HG03108 (cell line): ENCODE data around the gene PACS2.

Experiments used
- ATAC-seq: cut with Tn5 transposase; IDR thresholded peaks from one replicate; pipeline ENCODE4 v1.9.1; 2021; ENCODE audit warnings: moderate library complexity; ENCODE audit not compliant: unreplicated experiment

The PACS2 gene

DNA sequence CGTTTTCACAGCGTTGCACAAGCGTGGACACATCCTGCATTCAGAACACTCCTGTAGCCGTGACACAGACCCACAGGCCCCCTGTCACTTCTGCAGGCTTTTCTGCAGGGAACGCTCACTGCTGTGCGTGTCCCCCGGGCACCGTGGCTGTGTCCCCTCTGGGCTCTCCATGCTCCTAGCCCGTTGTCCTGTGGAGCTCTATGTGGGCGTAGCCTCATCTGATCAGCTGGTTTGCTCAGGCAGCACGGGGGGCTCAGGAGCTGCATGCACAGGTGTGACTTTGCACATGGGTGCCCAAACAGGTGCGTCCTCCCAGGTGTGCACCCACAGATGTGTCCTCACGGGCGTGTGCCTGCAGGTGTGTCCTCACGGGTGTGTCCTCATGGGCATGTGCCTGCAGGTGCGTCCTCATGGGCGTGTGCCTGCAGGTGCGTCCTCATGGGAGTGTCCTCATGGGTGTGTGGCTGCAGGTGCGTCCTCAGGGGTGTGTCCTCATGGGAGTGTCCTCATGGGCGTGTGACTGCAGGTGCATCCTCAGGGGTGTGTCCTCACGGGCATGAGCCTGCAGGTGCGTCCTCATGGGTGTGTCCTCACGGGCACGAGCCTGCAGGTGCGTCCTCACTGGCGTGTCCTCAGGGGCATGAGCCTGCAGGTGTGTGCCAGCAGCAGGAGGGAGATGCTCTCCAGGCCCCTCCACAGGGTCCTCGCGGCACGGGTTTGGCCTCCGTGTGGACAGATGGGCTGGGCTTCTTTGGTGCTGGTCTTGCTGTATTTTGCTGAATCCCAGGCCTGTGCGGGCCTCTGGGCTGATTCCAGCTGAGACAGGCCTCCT, 122.6 kb downstream of the PACS2 start:
- ATAC-seq, result no peak

GRCh38 chr14:105437723-105438500, 123.4 kb downstream of the PACS2 start:
- ATAC-seq, result no peak

- ATAC-seq, result no peak
These were observed 124.6 kb downstream of the PACS2 start for GRCh38 chr14:105439179-105439578.

- ATAC-seq, result no peak
These were observed 125.4 kb downstream of the PACS2 start for GRCh38 chr14:105439710-105440553.

- no peak for ATAC-seq
These were observed 126.0 kb downstream of the PACS2 start for GRCh38 chr14:105440554-105440900.

- ATAC-seq, result no peak
These were observed 126.4 kb downstream of the PACS2 start for GRCh38 chr14:105440992-105441391.

- ATAC-seq, result no peak
These were observed 127.6 kb downstream of the PACS2 start for GRCh38 chr14:105442125-105442524.

GRCh38 chr14:105442834-105443233, 128.3 kb downstream of the PACS2 start:
- no peak for ATAC-seq

DNA sequence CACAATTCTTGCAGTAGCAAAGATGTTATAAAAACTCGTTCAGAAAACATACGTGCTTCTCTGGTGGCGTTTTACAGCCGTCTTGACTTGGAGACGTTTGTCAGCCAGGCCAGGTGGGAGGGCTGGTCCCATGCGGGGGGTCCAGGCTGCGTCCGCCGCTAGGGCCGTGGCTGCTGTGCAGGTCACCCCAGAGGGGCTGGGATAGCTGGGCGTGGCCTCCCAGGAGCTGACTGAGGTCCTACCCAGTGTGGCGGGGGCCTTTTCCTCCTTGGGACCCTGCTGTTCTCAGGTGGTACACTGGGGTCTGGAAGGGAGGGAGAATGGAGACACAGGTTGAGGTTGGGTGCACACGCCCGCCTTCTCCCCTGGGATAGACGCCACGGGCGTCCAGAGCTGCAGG, 130.3 kb downstream of the PACS2 start:
- ATAC-seq, result no peak

DNA sequence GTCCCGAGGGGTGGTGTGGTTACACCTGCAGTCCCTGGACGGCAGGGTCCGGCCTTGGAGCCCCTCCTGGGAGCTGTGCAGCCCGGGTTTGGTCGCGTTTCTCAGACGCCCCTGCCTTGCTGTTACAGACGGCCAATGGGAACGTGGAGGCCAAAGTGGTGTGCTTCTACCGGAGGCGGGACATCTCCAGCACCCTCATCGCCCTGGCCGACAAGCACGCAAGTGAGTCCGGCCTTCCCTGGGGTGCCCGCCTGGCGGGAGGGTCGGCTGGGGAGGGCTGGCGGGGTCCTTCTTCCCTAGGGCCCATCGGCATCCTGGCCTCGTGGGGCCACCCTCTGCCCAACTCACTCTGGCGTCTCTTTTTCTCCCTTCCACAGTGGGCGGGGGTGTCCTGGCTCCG, 130.7 kb downstream of the PACS2 start:
- no peak for ATAC-seq

DNA sequence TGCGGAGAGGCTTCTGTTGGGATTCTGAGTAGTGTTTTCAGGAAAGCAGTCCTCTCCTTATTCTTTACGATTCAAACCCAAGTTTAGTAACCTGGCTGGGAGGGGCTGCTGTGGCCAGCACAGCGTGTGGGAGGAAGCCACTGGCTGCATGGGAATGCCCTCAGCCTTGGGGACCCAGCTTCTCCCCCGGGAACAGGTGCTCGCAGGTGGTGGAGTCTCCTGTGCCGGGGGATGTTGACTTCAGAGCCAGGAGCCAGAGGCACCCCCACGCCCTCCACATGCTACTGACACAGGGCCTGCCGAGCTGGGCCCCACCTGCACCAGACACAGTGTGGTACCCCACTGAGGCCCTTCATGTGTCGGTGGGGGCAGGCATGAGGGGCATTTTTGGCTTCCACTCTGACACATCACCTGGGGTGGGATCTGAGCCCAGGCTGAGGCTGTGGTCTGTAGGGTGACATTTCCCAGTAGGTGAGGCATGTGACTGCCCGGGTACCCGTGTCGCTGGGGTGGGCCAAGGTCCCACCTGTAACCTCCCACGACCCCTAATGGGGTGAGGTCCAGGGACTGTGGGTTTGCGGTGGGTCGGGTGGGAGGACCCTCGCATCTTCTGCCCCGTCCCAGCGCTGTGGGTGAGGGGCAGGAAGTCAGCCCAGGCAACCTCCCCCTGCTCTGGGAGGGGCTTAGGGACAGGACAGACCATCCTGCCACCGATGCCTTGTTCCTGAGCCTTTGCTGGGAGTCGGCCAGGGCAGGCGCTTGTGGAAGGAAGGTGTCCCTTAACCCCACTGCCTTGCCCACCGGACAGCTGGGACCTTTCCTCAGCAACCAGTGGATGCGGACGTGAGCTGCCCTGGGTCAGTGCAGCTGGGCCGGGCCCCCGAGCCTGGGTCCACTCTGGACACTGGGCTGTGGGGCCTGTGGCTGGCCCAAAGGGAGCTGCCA, 131.6 kb downstream of the PACS2 start:
- ATAC-seq, result no peak

DNA sequence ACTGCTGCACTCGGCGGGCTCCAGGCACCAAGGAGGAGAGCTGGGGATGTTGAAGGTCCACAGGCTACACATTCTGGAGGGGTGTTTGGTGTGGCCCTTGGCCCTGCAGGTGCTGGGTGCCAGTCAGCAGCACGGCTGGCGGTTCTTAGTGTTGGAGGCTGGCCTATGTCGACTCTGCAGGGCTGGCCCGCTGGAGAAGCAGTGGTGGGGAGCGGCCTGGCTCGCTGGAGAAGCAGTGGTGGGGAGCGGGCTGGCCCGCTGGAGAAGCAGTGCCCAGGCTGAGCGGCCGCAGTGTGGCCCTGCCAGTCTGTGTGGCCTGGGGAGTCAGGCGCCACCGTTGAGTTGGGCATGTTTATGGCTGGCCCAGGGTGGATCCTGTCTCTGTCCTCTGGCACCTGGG, 132.4 kb downstream of the PACS2 start:
- no peak for ATAC-seq
